ENCODE data around the gene EFCAB14. TPM values are rescaled to one million over a fixed set of nuclear protein-coding genes. Genes with fewer than 3 reads are reported as not detected.
"Not testable (repeated sequence)": the region's sequence is repeated elsewhere in the genome, so short reads cannot be mapped to it uniquely, and the experiment has no call there.

EFCAB14 gene
- total RNA-seq, 1 donor from 2014 or later = 61.2 TPM

DNA sequence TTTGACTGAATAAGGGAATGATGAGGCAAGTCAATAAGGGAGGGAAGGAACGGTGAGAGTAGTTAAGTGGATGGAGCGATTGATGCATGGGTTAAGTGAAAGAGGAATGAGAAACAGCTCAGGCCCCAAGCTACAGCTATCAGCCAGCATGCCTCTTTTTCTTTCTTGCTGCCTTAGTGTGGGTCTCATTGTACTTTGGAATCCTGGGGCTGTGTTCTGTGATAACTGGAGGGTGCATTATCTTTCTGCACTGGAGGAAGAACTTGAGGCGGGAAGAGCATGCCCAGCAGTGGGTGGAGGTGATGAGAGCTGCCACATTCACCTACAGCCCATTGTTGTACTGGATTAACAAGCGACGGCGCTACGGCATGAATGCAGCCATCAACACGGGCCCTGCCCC is 46.2 kb downstream of the EFCAB14 start:
- Mint-ChIP-seq H3K36me3 (peaks cover 10% of the 10 kb centered on the region), H3K27ac (no peak overlapping the region), H3K9me3 (no peaks in the 10 kb centered on the region), H3K4me3 (no peak overlapping the region), H3K27me3 (ENCODE audit: low read depth) (no peaks in the 10 kb centered on the region), H3K4me1 (no peaks in the 10 kb centered on the region)
- DNase-seq (ENCODE audit: low spot score in 2 of 2, unreplicated experiment in 2 of 2) = no peak
- TF ChIP-seq, protein P1, sequence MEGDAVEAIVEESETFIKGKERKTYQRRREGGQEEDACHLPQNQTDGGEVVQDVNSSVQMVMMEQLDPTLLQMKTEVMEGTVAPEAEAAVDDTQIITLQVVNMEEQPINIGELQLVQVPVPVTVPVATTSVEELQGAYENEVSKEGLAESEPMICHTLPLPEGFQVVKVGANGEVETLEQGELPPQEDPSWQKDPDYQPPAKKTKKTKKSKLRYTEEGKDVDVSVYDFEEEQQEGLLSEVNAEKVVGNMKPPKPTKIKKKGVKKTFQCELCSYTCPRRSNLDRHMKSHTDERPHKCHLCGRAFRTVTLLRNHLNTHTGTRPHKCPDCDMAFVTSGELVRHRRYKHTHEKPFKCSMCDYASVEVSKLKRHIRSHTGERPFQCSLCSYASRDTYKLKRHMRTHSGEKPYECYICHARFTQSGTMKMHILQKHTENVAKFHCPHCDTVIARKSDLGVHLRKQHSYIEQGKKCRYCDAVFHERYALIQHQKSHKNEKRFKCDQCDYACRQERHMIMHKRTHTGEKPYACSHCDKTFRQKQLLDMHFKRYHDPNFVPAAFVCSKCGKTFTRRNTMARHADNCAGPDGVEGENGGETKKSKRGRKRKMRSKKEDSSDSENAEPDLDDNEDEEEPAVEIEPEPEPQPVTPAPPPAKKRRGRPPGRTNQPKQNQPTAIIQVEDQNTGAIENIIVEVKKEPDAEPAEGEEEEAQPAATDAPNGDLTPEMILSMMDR (IDR thresholded peaks at IDR 0.05; ENCODE audit: unreplicated experiment) = no peak

DNA sequence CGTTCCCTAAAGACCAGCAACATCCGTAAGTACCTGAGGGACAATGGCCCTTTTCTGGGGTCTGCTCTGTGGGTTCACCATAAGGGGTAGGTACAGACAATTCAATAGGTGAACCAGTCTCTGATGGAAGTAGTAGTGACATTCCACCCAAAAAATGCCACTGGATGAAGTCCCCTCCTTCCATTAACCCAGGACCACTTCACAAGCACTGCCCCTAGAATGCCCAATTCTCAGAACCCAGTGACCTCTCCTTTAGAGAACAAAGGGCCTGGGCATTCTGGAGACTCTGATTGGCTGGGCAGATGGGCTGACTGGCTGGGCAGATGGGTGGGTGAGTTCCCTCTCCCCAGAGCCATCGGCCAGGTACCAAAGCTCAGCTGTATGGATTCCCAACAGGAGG is 47.4 kb downstream of the EFCAB14 start, which contains the start of gene TEX38:
Gene TEX38, plus strand, starts transcription at position 301 of the 400 bp plus-strand sequence. Its CDS starts 81 bp downstream, at position 382.
- TF ChIP-seq, protein P1 (IDR thresholded peaks at IDR 0.05; ENCODE audit: unreplicated experiment) = no peak
- Mint-ChIP-seq H3K4me3 (no peak within 1 kb of the TSS), H3K9me3 (no peaks in the 10 kb centered on the region), H3K27me3 (ENCODE audit: low read depth) (no peaks in the 10 kb centered on the region), H3K4me1 (peaks cover 11% of the 10 kb centered on the region), H3K36me3 (peaks cover 9% of the 10 kb centered on the region), H3K27ac (no peak within 1 kb of the TSS)
- no peak for DNase-seq (ENCODE audit: low spot score in 2 of 2, unreplicated experiment in 2 of 2)

DNA sequence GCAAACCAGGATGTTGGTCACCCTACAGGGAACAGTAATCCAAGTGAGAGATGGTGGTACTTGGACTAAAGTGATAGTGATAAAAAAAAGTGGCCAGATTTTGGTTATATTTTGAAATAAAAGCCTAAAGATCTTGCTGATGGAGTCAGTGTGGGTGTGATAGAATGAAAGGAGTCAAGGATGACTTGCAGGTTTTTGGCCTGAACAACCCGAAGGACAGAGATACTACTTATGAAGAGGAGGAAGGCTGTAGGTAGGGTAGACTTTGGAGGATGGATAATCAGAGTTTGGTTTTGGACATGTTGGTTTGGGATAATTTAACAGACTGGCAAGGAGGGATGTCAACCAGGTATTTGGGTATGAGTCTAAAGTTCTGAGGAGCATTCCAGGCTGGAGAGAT is 48.8 kb downstream of the EFCAB14 start:
- DNase-seq (ENCODE audit: low spot score in 2 of 2, unreplicated experiment in 2 of 2) = no peak
- H3K9me3 Mint-ChIP-seq = no peaks in the 10 kb centered on the region
- no peaks in the 10 kb centered on the region for H3K27me3 Mint-ChIP-seq (ENCODE audit: low read depth)
- peaks cover 13% of the 10 kb centered on the region for H3K4me1 Mint-ChIP-seq
- peaks cover under 1% of the 10 kb centered on the region for H3K36me3 Mint-ChIP-seq
- TF ChIP-seq, protein P1 (IDR thresholded peaks at IDR 0.05; ENCODE audit: unreplicated experiment) = no peak
- no peak overlapping the region for H3K27ac Mint-ChIP-seq
- H3K4me3 Mint-ChIP-seq = no peak overlapping the region

GRCh38 chr1:46667782-46668760 is 50.8 kb downstream of the EFCAB14 start, which contains the start of gene ATPAF1:
TSS of gene ATPAF1 (minus strand) at chr1:46668364. CDS start at chr1:46668322, 42 bp downstream.
- peaks cover 13% of the 10 kb centered on the region for H3K4me1 Mint-ChIP-seq
- peak within 1 kb of the TSS; percentile 5 for H3K27ac Mint-ChIP-seq
- TF ChIP-seq, protein P1 (IDR thresholded peaks at IDR 0.05; ENCODE audit: unreplicated experiment) = no peak
- DNase-seq (ENCODE audit: low spot score in 2 of 2, unreplicated experiment in 2 of 2) = peak; percentile 45 to 58
- H3K4me3 Mint-ChIP-seq = peak within 1 kb of the TSS; percentile 70
- H3K9me3 Mint-ChIP-seq = no peaks in the 10 kb centered on the region
- peaks cover 10% of the 10 kb centered on the region for H3K36me3 Mint-ChIP-seq
- no peaks in the 10 kb centered on the region for H3K27me3 Mint-ChIP-seq (ENCODE audit: low read depth)

- peaks cover 13% of the 10 kb centered on the region for H3K36me3 Mint-ChIP-seq
- H3K4me3 Mint-ChIP-seq = no peak overlapping the region
- peaks cover 13% of the 10 kb centered on the region for H3K4me1 Mint-ChIP-seq
- no peak for DNase-seq (ENCODE audit: low spot score in 2 of 2, unreplicated experiment in 2 of 2)
- TF ChIP-seq, protein P1 (IDR thresholded peaks at IDR 0.05; ENCODE audit: unreplicated experiment) = no peak
- H3K27me3 Mint-ChIP-seq (ENCODE audit: low read depth) = no peaks in the 10 kb centered on the region
- no peaks in the 10 kb centered on the region for H3K9me3 Mint-ChIP-seq
- H3K27ac Mint-ChIP-seq = no peak overlapping the region
These were observed 52.9 kb downstream of the EFCAB14 start for GRCh38 chr1:46665983-46666382.

GRCh38 chr1:46662919-46663318 is 56.0 kb downstream of the EFCAB14 start:
- not testable (repeated sequence) for H3K4me3 Mint-ChIP-seq; DNase-seq (ENCODE audit: low spot score in 2 of 2, unreplicated experiment in 2 of 2); H3K27ac Mint-ChIP-seq; H3K9me3 Mint-ChIP-seq; H3K27me3 Mint-ChIP-seq (ENCODE audit: low read depth)
- H3K36me3 Mint-ChIP-seq = peaks cover 15% of the 10 kb centered on the region
- H3K4me1 Mint-ChIP-seq = peaks cover 13% of the 10 kb centered on the region

GRCh38 chr1:46660116-46660515 is 58.8 kb downstream of the EFCAB14 start:
- H3K27ac Mint-ChIP-seq; H3K4me3 Mint-ChIP-seq; H3K9me3 Mint-ChIP-seq; H3K4me1 Mint-ChIP-seq; DNase-seq (ENCODE audit: low spot score in 2 of 2, unreplicated experiment in 2 of 2); H3K27me3 Mint-ChIP-seq (ENCODE audit: low read depth): not testable (repeated sequence)
- peaks cover 27% of the 10 kb centered on the region for H3K36me3 Mint-ChIP-seq

Measured in mesothelial cell of epicardium (in vitro differentiated cells).